PC-9 (cell line): ENCODE results near the gene CBX8. TPM values are rescaled to one million over a fixed set of nuclear protein-coding genes. Genes with fewer than 3 reads are reported as not detected.
A peak's percentile ranks its signal among the peaks of the same experiment; 100 is the strongest.

Source experiments
- BruUV-seq: library from RNA; stranded (reverse); fragments of 400-500 nt; replicated peaks from 2 replicates; lab custom pipeline; 2021; lab: Mats Ljungman, UMichigan
- CTCF ChIA-PET: fragments of 300-600 bp; sonication (Branson Sonifier 250); formaldehyde crosslinking; loops from one replicate; lab custom pipeline; 2022; ENCODE audit warnings: antibody characterized with exemption; lab: Charles Lee
- POLR2A ChIA-PET: fragments of 300-600 bp; sonication (Branson Sonifier 250); formaldehyde crosslinking; loops from one replicate; lab custom pipeline; 2022; ENCODE audit warnings: antibody characterized with exemption; ENCODE audit not compliant: unreplicated experiment; lab: Charles Lee
- DNase-seq, 2 experiments: peaks; one replicate each; pipeline versions ENCODE4 v3.0.0 to v3.0.0-alpha.2; 2015 to 2022; ENCODE audit warnings: mixed read lengths in 1 of 2
- H2AFZ ChIP-seq: fragments of 200-600 bp; sonication (generic); 2 replicates; pipeline ENCODE4 v1.8.1; 2017; ENCODE audit warnings: antibody characterized with exemption
- H3F3A ChIP-seq: fragments of 200-600 bp; sonication (generic); 2 replicates; pipeline ENCODE4 v1.8.1; 2017; ENCODE audit warnings: antibody characterized with exemption, mild to moderate bottlenecking, low read depth; ENCODE audit not compliant: insufficient read depth
- H3K27ac ChIP-seq: fragments of 200-600 bp; sonication (generic); 2 replicates; pipeline ENCODE4 v1.6.1; 2016; ENCODE audit warnings: mixed run types
- H3K27me3 ChIP-seq: fragments of 200-600 bp; sonication (generic); 2 replicates; pipeline ENCODE4 v1.6.1; 2016; ENCODE audit warnings: low read depth, mixed run types; ENCODE audit not compliant: insufficient read depth
- H3K36me3 ChIP-seq: fragments of 200-600 bp; sonication (generic); 2 replicates; pipeline ENCODE4 v1.6.1; 2016; ENCODE audit warnings: low read depth, mixed run types
- H3K4me1 ChIP-seq: fragments of 200-600 bp; sonication (generic); replicated peaks from 2 replicates; pipeline ENCODE4 v1.6.1; 2016; ENCODE audit warnings: mixed run types; ENCODE audit not compliant: insufficient read depth
- H3K4me2 ChIP-seq: fragments of 200-600 bp; sonication (generic); 2 replicates; pipeline ENCODE4 v1.6.1; 2017; ENCODE audit warnings: mixed run types
- H3K4me3 ChIP-seq: fragments of 200-600 bp; sonication (generic); 2 replicates; pipeline ENCODE4 v1.6.1; 2016; ENCODE audit warnings: mixed run types
- H3K79me2 ChIP-seq: fragments of 200-600 bp; sonication (generic); 2 replicates; pipeline ENCODE4 v1.6.1; 2017; ENCODE audit warnings: low read depth, mixed run types
- H3K9me2 ChIP-seq: fragments of 200-600 bp; sonication (generic); 2 replicates; pipeline ENCODE4 v1.8.1; 2017; ENCODE audit warnings: mild to moderate bottlenecking; ENCODE audit not compliant: insufficient read depth
- H3K9me3 ChIP-seq: fragments of 200-600 bp; sonication (generic); 2 replicates; pipeline ENCODE4 v1.8.1; 2016; ENCODE audit warnings: low read depth; ENCODE audit not compliant: insufficient read depth
- H4K20me1 ChIP-seq: fragments of 200-600 bp; sonication (generic); 2 replicates; pipeline ENCODE4 v1.8.1; 2017; ENCODE audit not compliant: insufficient read depth
- EZH2 ChIP-seq: fragments of 200-600 bp; sonication (generic); IDR thresholded peaks from 2 replicates; pipeline ENCODE4 v1.8.0; 2017; ENCODE audit warnings: antibody characterized with exemption, low read depth
- intact Hi-C: fragments of 100-400 bp; cut with micrococcal nuclease; formaldehyde crosslinking; loops from one replicate; pipeline ENCODE4 v1.10.0; 2022; ENCODE audit not compliant: unreplicated experiment
- total RNA-seq: library from RNA; stranded (reverse); gene quantifications from 2 replicates; pipeline ENCODE4 v1.2.3, GENCODE V29; 2021
- TF ChIP-seq, protein P1 (sequence below): fragments of 200-600 bp; sonication (generic); conservative IDR thresholded peaks from 2 replicates; pipeline ENCODE4 v1.6.1; 2017; ENCODE audit warnings: mixed run types, antibody characterized with exemption, mild to moderate bottlenecking, moderate library complexity

CBX8 gene
- total RNA-seq, 1 experiment from 2014 or later = 14.2 TPM

DNA sequence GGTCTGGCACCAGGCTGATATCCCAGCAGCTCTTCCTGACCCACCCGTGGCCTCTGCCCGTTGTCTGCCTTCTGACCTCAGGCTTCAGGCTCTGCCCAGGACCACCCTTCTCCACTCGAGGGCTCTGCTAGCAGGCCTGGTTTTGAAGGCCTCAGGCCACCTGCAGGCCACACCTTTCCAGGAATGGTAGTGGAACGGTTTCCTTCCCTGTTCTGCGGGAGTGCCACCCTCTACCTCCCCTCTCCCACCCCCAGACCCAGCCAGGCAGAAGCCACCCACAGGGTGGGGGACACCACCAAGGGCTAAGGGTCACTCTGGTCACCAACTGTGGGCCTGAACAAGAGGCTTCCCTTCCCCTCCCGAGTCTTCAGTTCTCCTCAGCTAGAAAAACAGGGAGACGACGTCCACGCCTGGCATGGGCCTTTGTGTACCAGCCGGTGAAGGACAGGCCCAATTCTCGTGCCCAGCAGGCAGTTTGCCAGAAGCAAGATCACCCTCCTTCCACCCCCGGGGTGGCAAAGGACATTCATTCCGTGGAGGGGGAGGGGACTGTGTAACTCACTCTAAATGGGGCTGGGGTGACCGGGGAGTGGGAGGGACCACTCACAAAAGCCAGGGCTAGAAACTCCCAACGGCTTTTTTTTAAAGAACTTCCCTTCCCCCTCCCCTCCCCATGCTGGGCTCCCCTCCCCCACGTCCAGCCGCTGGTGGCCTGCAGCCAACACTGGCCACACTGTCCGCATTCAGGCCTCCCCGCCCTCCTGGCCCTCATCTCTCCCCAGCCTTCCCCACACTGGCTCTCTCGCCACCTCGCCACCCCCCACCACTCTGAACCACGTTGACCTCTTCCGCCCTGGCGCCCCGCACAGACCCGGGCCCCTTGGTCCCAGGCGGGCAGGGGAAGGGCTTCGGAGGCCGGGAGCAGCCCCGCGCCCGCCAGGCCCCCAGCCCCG, 34.7 kb upstream of the CBX8 start:
- peak in 1 of 2 experiments; percentile 79 for DNase-seq
- intact Hi-C loops = loop anchor here (1.0 kb wide), 2 partner anchors 20 to 34 kb away; partner anchors contain the start of gene CBX8
- Histone ChIP-seq H2AFZ (no peak overlapping the region), H3K9me2 (no peaks in the 10 kb centered on the region), H3K79me2 (peaks cover 33% of the 10 kb centered on the region), H3K27me3 (no peaks in the 10 kb centered on the region), H3K4me2 (peak overlapping the region; percentile 73), H3K9me3 (no peaks in the 10 kb centered on the region), H3F3A (peaks cover 18% of the 10 kb centered on the region; the same call in 1 of the 2 replicates), H3K4me1 (peaks cover 35% of the 10 kb centered on the region), H3K27ac (peak overlapping the region; percentile 82), H3K36me3 (no peaks in the 10 kb centered on the region), H3K4me3 (peak overlapping the region; percentile 68), H4K20me1 (peaks cover 10% of the 10 kb centered on the region)
- POLR2A ChIA-PET = no interaction called here
- TSS peak; percentile 15 for BruUV-seq
- TF ChIP-seq, protein P1, sequence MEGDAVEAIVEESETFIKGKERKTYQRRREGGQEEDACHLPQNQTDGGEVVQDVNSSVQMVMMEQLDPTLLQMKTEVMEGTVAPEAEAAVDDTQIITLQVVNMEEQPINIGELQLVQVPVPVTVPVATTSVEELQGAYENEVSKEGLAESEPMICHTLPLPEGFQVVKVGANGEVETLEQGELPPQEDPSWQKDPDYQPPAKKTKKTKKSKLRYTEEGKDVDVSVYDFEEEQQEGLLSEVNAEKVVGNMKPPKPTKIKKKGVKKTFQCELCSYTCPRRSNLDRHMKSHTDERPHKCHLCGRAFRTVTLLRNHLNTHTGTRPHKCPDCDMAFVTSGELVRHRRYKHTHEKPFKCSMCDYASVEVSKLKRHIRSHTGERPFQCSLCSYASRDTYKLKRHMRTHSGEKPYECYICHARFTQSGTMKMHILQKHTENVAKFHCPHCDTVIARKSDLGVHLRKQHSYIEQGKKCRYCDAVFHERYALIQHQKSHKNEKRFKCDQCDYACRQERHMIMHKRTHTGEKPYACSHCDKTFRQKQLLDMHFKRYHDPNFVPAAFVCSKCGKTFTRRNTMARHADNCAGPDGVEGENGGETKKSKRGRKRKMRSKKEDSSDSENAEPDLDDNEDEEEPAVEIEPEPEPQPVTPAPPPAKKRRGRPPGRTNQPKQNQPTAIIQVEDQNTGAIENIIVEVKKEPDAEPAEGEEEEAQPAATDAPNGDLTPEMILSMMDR = no peak
- no peak for TF ChIP-seq EZH2
- CTCF ChIA-PET = no interaction called here

DNA sequence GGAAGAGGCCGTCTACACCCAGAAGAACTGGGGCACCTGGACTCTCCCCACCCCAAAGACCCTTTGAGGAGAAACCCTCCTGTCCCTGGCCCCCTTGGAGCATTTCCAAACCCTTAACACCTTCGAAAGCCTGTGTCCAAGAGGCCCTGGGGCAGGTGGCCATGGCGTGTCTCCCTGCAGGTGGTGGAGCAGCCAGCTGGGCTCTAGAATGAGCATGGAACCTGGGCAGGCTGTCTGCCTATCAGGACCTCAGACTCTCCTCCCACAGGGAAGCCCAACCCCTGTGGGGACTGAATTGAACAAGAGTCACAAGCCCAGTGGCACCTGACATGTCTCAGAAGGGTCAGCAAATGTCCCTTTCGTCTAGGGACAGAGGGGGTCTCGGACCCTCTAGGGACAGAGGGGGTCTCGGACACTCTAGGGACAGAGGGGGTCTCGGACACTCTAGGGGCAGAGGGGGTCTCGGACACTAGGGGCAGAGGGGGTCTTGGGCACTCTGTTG, 33.9 kb upstream of the CBX8 start:
- H3K36me3 ChIP-seq = no peaks in the 10 kb centered on the region
- H3K4me3 ChIP-seq = no peak overlapping the region
- DNase-seq = no peak
- H3K27me3 ChIP-seq = no peaks in the 10 kb centered on the region
- ChIA-PET POLR2A (no interaction called here), CTCF (no interaction called here)
- H3K4me1 ChIP-seq = peaks cover 28% of the 10 kb centered on the region
- intact Hi-C loops = no loop called here
- H4K20me1 ChIP-seq = peaks cover 8% of the 10 kb centered on the region
- no peak overlapping the region for H3K27ac ChIP-seq
- no peak overlapping the region for H2AFZ ChIP-seq
- H3K9me2 ChIP-seq = no peaks in the 10 kb centered on the region
- H3F3A ChIP-seq = peaks cover 18% of the 10 kb centered on the region; the same call in 1 of the 2 replicates
- TF ChIP-seq EZH2 = no peak
- TF ChIP-seq, protein P1 = no peak
- H3K79me2 ChIP-seq = peaks cover 25% of the 10 kb centered on the region
- H3K9me3 ChIP-seq = no peaks in the 10 kb centered on the region
- peak overlapping the region; percentile 73 for H3K4me2 ChIP-seq
- BruUV-seq = no TSS peak

DNA sequence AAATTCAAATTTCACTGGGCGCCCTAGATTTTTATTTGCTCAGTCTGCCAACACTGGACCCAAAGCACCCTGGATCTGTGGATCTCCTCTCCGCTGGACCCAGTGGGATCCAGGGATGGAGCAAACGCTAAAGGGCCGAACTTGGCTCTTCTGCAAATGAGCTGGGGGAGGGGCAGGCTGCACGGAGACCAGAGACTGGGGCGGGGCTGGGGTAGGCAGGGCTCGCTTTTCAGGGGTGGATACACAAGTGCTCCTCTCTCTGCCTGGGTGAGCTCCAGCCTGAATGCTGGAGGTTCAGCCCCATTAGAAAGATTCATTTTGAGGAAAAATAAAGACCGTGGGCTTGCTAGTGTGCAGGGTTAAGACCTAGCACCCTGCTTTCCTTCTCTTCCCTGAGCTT, 33.4 kb upstream of the CBX8 start:
- Histone ChIP-seq H4K20me1 (peaks cover 3% of the 10 kb centered on the region), H3K4me2 (no peak overlapping the region), H2AFZ (no peak overlapping the region), H3K4me1 (peaks cover 26% of the 10 kb centered on the region), H3K79me2 (peaks cover 20% of the 10 kb centered on the region), H3K27me3 (no peaks in the 10 kb centered on the region), H3F3A (peaks cover 18% of the 10 kb centered on the region; the same call in 1 of the 2 replicates), H3K36me3 (no peaks in the 10 kb centered on the region), H3K27ac (no peak overlapping the region), H3K9me2 (no peaks in the 10 kb centered on the region), H3K9me3 (no peaks in the 10 kb centered on the region), H3K4me3 (no peak overlapping the region)
- no peak for DNase-seq
- intact Hi-C loops = no loop called here
- CTCF ChIA-PET = no interaction called here
- POLR2A ChIA-PET = no interaction called here
- TF ChIP-seq, protein P1 = no peak
- BruUV-seq = no TSS peak
